ENCODE data around the gene VSIG2. TPM values are rescaled to one million over a fixed set of nuclear protein-coding genes. Genes with fewer than 3 reads are reported as not detected.

VSIG2 gene
- total and polyA plus RNA-seq, 10 of the 15 experiments (the other 5 are each of a cell fraction or from before 2014, with no cell fraction given) = 0.13 to 0.31 (median 0.15) TPM; not detected in 5

GRCh38 chr11:124746621-124747243 is 5.3 kb downstream of the VSIG2 start (continued):
- TF ChIP-seq EP300 (IDR thresholded peaks at IDR 0.05; ENCODE audit: borderline replicate concordance in 1 of 2, control insufficient read depth in 1 of 2, low read depth in 2 of 2, low read length in 2 of 2) (no peak), YY1 (IDR thresholded peaks at IDR 0.05; ENCODE audit: low read depth, low read length) (peak; percentile 44), MEF2B (IDR thresholded peaks at IDR 0.05; ENCODE audit: partially characterized antibody, poor library complexity, severe bottlenecking) (peak; percentile 38), MLLT1 (IDR thresholded peaks at IDR 0.05) (no peak), CEBPB (IDR thresholded peaks at IDR 0.05; ENCODE audit: borderline replicate concordance in 1 of 2, low read depth in 2 of 2, low read length in 2 of 2) (no peak), IKZF2 (IDR thresholded peaks at IDR 0.05) (peak; percentile 58 to 65; a peak in 3 of 4 replicates), PRDM15 (CRISPR knock-in tag; IDR thresholded peaks at IDR 0.05) (no peak), HDGF (IDR thresholded peaks at IDR 0.05) (no peak; the same call in none of the 2 replicates), ZNF592 (IDR thresholded peaks at IDR 0.05) (no peak), SIN3A (IDR thresholded peaks at IDR 0.05; ENCODE audit: low read depth, low read length) (peak; percentile 39; the same call in 1 of the 2 replicates), MYC (IDR thresholded peaks at IDR 0.05; ENCODE audit: insufficient read depth, insufficient read length, insufficient replicate concordance, low read length, severe bottlenecking) (no peak), FOXK2 (IDR thresholded peaks at IDR 0.05) (peak; percentile 45; the same call in 1 of the 2 replicates), NBN (IDR thresholded peaks at IDR 0.05) (peak; percentile 89), GATAD2B (conservative IDR thresholded peaks at IDR 0.05; ENCODE audit: low read depth) (0 out of 2 replicates have a peak, but pooled peaks have one; percentile 33), STAT3 (IDR thresholded peaks at IDR 0.05; ENCODE audit: low read depth, low read length) (no peak), ESRRA (IDR thresholded peaks at IDR 0.05; ENCODE audit: low read length) (no peak), NKRF (conservative IDR thresholded peaks at IDR 0.05) (peak; percentile 50; the same call in 1 of the 2 replicates), MEF2A (IDR thresholded peaks at IDR 0.05; ENCODE audit: insufficient read depth, low read depth, low read length) (no peak)
